ENCODE data around the gene CERS6. TPM values are rescaled to one million over a fixed set of nuclear protein-coding genes. Genes with fewer than 3 reads are reported as not detected.

CERS6 gene
- polyA plus RNA-seq, 1 donor (not counting 4 experiments of a cell fraction or from before 2014, with no cell fraction given) = 19.5 TPM

DNA sequence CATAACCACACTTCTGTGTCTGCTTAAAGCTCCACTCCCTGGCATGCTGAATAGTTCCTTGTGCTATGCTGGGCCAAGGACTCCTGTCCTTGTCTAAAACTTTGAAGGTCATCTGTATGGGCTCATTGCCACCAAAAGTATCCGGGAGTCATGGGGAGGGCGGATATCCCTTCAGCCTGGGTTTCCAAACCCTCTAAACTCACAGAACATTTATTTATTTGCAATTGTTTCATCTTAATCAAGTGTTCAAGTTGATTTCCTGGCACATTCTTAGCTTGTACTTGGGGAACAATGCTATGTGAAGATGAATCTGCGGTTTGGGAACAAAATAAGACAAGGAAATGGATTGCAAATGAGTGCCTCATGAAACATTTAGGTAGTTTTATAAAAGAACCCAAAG is 348.1 kb downstream of the CERS6 start:
- no peak for TF ChIP-seq CTCF (optimal IDR thresholded peaks at IDR 0.05 in 1 of 3, IDR thresholded peaks at IDR 0.05 in 1 of 3, conservative IDR thresholded peaks at IDR 0.05 in 1 of 3; ENCODE audit: extremely low read depth in 1 of 3, insufficient read depth in 2 of 3, low read length in 3 of 3)
- TF ChIP-seq EZH2 (IDR thresholded peaks at IDR 0.05; ENCODE audit: low read length) = no peak
- Histone ChIP-seq H3K4me2 (ENCODE audit: control insufficient read depth, extremely low read depth, insufficient read depth, low read depth, low read length) (no peak overlapping the region), H2AFZ (ENCODE audit: control insufficient read depth, low read length) (no peak overlapping the region), H3K9me1 (ENCODE audit: control insufficient read depth, extremely low read depth, insufficient read depth, low read length) (no peaks in the 10 kb centered on the region), H3K27ac (ENCODE audit: control insufficient read depth, insufficient read depth, low read length) (no peak overlapping the region), H3K36me3 (ENCODE audit: control insufficient read depth in 2 of 2, extremely low read depth in 1 of 2, insufficient read depth in 2 of 2, low read length in 2 of 2) (no peaks in the 10 kb centered on the region), H3K9ac (ENCODE audit: control insufficient read depth, extremely low read depth, insufficient read depth, low read length) (no peak overlapping the region), H3K4me3 (ENCODE audit: control insufficient read depth in 2 of 3, extremely low read depth in 1 of 3, insufficient read depth in 2 of 3, low read depth in 1 of 3, low read length in 3 of 3) (no peak overlapping the region), H4K20me1 (ENCODE audit: control insufficient read depth, extremely low read depth, insufficient read depth, low read length) (no peaks in the 10 kb centered on the region), H3K4me1 (ENCODE audit: control insufficient read depth, extremely low read depth, insufficient read depth, low read length) (no peaks in the 10 kb centered on the region), H3K79me2 (ENCODE audit: control insufficient read depth, insufficient read depth, low read length) (no peaks in the 10 kb centered on the region), H3K27me3 (ENCODE audit: control insufficient read depth, extremely low read depth, insufficient read depth, low read length) (no peaks in the 10 kb centered on the region), H3K9me3 (ENCODE audit: control insufficient read depth, low read depth, low read length) (no peaks in the 10 kb centered on the region)
- dilution Hi-C loops (cut with MboI; ENCODE audit: extremely low pct_ligation_motif_present, low sequenced_read_pairs) = no loop called here
- FAIRE-seq (no peak), DNase-seq (ENCODE audit: low read depth, low spot score) (no peak)

- dilution Hi-C loops (cut with MboI; ENCODE audit: extremely low pct_ligation_motif_present, low sequenced_read_pairs) = no loop called here
- Histone ChIP-seq H4K20me1 (ENCODE audit: control insufficient read depth, extremely low read depth, insufficient read depth, low read length) (no peaks in the 10 kb centered on the region), H2AFZ (ENCODE audit: control insufficient read depth, low read length) (no peak overlapping the region), H3K4me3 (ENCODE audit: control insufficient read depth in 2 of 3, extremely low read depth in 1 of 3, insufficient read depth in 2 of 3, low read depth in 1 of 3, low read length in 3 of 3) (no peak overlapping the region), H3K9me1 (ENCODE audit: control insufficient read depth, extremely low read depth, insufficient read depth, low read length) (no peaks in the 10 kb centered on the region), H3K4me1 (ENCODE audit: control insufficient read depth, extremely low read depth, insufficient read depth, low read length) (no peaks in the 10 kb centered on the region), H3K36me3 (ENCODE audit: control insufficient read depth in 2 of 2, extremely low read depth in 1 of 2, insufficient read depth in 2 of 2, low read length in 2 of 2) (no peaks in the 10 kb centered on the region), H3K27me3 (ENCODE audit: control insufficient read depth, extremely low read depth, insufficient read depth, low read length) (no peaks in the 10 kb centered on the region), H3K4me2 (ENCODE audit: control insufficient read depth, extremely low read depth, insufficient read depth, low read depth, low read length) (no peak overlapping the region), H3K9ac (ENCODE audit: control insufficient read depth, extremely low read depth, insufficient read depth, low read length) (no peak overlapping the region), H3K79me2 (ENCODE audit: control insufficient read depth, insufficient read depth, low read length) (no peaks in the 10 kb centered on the region), H3K27ac (ENCODE audit: control insufficient read depth, insufficient read depth, low read length) (no peak overlapping the region), H3K9me3 (ENCODE audit: control insufficient read depth, low read depth, low read length) (no peaks in the 10 kb centered on the region)
- no peak for DNase-seq (ENCODE audit: low read depth, low spot score)
- TF ChIP-seq EZH2 (IDR thresholded peaks at IDR 0.05; ENCODE audit: low read length) = no peak
- TF ChIP-seq CTCF (optimal IDR thresholded peaks at IDR 0.05 in 1 of 3, IDR thresholded peaks at IDR 0.05 in 1 of 3, conservative IDR thresholded peaks at IDR 0.05 in 1 of 3; ENCODE audit: extremely low read depth in 1 of 3, insufficient read depth in 2 of 3, low read length in 3 of 3) = no peak
- no peak for FAIRE-seq
These were observed 349.5 kb downstream of the CERS6 start for GRCh38 chr2:168805615-168806014.
